Cerebellar nuclear complex (tissue), 1 donor: ENCODE measurements around the gene STK36.

ENCODE experiments used
- DNase-seq, 2 experiments: peaks; one replicate each; lab custom pipeline; 2025; lab: John Stamatoyannopoulos, UW

STK36 gene, protein sequence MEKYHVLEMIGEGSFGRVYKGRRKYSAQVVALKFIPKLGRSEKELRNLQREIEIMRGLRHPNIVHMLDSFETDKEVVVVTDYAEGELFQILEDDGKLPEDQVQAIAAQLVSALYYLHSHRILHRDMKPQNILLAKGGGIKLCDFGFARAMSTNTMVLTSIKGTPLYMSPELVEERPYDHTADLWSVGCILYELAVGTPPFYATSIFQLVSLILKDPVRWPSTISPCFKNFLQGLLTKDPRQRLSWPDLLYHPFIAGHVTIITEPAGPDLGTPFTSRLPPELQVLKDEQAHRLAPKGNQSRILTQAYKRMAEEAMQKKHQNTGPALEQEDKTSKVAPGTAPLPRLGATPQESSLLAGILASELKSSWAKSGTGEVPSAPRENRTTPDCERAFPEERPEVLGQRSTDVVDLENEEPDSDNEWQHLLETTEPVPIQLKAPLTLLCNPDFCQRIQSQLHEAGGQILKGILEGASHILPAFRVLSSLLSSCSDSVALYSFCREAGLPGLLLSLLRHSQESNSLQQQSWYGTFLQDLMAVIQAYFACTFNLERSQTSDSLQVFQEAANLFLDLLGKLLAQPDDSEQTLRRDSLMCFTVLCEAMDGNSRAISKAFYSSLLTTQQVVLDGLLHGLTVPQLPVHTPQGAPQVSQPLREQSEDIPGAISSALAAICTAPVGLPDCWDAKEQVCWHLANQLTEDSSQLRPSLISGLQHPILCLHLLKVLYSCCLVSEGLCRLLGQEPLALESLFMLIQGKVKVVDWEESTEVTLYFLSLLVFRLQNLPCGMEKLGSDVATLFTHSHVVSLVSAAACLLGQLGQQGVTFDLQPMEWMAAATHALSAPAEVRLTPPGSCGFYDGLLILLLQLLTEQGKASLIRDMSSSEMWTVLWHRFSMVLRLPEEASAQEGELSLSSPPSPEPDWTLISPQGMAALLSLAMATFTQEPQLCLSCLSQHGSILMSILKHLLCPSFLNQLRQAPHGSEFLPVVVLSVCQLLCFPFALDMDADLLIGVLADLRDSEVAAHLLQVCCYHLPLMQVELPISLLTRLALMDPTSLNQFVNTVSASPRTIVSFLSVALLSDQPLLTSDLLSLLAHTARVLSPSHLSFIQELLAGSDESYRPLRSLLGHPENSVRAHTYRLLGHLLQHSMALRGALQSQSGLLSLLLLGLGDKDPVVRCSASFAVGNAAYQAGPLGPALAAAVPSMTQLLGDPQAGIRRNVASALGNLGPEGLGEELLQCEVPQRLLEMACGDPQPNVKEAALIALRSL (N-terminal part only)

DNA sequence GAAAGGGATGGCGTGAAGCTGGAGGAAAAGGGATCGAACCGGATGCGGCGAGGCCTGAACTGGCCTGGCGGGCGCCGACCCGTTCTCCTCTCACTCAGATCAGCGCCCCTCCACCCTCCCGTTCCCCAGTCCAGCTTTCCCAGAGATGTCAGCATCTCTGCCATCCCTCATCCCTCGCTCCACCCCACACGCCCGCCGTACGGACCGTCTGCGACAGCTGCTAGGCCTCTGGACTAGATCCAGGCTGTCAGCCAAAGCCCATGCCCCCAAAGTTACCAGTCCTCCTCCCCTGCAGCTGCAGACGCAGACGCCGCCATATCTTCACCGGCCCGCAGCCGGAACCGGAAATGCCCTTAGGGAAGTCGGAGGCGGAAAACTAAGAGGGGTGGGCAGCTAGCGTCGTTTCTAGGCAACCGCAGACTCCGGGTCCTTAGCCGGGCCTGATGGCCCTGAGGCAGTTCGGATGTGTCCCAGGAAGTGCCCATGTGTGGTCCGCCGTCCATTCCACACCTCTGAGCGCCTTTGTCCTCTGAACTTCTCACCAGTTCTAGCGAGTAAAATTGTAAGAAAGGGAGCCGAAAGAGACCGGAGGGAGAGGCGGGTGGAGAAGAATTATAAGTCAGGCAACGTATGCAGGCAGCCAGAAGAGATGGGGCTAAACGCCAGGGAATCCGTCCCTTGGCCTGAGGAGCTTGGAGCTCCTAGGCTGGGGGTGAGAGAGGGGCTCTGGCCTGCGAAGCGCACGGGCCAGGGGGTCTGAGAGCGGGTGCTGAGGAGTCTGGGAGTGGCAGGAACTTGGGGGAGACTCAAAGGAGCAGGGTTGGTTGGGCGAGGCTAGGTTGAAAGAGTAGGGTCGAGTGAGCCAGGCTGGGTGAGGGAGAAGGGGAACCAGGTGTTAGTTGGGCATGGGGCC lies at the start of gene STK36, which contains the start of gene RNF25:
Gene STK36, plus strand, starts transcription at position 433 of the 913 bp plus-strand sequence. CDS start 744 bp downstream, outside the sequence.
Gene RNF25, minus strand, starts transcription at position 349 of the 913 bp plus-strand sequence. Its CDS starts 32 bp downstream, at position 317.
- peak; percentile 10 to 80 for DNase-seq

DNA sequence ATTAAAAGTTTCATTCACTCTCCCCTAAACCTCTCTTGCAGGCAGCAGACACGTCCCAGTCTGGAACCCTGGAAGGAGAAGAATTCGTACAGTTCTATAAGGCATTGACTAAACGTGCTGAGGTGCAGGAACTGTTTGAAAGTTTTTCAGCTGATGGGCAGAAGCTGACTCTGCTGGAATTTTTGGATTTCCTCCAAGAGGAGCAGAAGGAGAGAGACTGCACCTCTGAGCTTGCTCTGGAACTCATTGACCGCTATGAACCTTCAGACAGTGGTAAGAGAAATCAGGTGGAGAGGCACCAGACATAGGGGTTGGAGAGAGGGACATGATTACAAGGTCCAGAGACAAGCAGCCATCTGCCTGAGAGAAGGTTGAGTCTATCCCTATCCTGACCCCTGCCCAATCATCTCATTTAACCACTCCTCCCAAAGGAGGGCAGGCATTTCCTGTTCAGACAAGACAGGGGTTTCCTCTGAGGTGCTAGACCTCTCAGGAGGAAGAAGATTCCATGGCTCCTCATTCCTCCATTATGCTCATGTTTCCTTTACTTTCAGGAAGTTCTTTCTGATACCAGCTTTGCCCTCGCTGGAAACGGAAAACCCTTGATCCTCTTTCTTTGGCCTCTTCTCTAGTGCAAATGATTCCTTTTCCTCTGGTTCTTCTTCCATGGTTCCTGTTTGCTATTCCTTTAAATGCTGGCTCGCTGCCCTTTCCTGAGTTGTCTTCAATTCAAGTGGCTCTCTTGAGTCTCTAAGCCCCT lies 49.1 kb upstream of the STK36 start:
- DNase-seq, result no peak

DNA sequence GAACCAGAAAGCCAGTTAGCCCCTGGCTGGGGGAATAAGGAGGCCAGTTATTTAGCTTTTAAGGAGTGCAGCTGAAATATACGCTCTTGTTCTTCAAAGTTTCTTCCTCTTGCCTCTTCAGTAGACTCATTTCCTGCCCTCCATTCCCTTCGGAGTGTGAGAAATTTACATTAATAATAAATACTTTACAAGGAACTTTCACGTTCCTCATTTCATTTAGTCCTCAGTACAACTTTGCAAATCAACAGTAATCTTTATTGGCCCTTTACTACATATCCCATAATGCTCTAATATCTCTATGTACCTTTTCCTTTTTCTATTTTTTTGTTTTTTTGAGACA lies 48.5 kb upstream of the STK36 start:
- DNase-seq, result no peak

DNA sequence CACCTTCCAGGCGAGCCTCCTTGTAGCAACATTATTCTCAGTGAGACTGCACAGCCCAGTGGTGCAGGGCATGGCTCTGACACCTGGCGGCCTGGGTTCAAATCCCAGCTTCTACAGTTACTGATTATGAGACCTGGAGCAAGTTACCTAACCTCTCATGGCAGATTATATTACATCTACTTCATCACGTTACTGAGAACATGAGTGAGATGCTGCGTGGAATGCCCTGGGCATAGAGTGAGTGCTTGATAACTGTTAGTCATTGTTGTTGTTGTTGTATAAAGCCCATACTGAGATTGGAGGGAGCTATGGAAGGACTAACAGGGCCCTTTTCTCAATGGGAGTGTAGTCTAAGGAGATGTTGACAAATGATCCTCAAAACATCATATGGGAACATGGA lies 45.5 kb upstream of the STK36 start:
- DNase-seq, result no peak

DNA sequence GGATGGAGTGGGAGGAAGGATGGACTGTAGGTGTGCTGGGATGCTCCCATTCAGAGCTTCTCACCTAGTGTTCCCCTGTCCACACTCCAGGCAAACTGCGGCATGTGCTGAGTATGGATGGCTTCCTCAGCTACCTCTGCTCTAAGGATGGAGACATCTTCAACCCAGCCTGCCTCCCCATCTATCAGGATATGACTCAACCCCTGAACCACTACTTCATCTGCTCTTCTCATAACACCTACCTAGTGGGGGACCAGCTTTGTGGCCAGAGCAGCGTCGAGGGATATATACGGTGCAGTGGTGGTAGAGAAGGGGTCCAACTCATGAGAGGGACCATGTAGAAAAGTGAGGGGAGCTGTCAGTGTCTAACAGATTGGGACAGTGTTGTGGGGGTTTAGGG lies 43.9 kb upstream of the STK36 start:
- DNase-seq, result no peak

DNA sequence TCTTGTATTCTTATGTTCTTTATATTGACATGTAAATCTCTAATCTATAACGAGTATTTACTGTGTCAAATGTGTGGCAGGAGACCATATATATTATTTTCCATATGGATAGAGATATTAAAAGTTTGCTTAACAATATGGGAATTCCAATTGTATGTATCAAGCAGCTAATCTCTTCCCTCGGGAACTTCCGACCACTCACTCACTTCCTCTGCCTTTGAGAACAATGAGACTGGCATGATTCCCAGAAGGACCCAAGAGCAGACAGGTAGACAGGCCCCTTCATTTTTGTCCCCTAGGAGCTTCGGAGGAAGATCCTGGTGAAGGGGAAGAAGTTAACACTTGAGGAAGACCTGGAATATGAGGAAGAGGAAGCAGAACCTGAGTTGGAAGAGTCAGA lies 40.0 kb upstream of the STK36 start:
- no peak for DNase-seq

DNA sequence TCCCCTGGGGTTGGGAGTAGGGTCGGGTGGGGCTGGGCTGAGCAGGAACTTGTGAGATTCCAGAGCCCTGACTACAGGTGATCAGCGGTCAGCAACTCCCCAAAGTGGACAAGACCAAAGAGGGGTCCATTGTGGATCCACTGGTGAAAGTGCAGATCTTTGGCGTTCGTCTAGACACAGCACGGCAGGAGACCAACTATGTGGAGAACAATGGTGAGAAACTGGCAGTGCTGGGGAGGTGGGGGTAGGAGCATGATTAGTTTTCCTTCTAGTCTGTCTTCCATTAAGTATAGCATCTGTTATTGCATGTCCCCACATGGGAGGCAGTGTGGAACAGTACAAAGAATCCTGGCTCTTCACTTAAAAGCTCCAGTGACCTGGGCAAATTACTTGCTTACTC lies 36.2 kb upstream of the STK36 start:
- DNase-seq, result no peak

DNA sequence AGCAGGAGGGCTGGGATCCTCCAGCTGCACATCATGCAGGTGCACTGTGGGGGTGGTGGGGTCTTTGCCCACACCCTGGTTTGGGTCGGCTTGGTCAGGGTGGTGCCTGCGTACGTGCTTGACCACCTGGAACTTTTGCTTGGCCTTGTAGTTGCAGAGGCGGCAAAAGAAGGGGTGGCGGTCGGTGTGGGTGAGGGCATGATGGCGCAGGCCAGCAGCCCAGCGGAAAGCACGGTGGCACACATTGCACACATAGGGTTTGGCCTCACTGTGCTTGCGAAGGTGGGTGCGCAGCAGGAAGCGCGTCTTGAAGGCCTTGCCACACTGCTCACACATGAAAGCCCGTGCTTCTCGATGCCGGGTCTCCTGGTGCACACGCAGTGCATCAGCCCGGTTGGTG lies 33.5 kb upstream of the STK36 start:
- DNase-seq, result no peak

DNA sequence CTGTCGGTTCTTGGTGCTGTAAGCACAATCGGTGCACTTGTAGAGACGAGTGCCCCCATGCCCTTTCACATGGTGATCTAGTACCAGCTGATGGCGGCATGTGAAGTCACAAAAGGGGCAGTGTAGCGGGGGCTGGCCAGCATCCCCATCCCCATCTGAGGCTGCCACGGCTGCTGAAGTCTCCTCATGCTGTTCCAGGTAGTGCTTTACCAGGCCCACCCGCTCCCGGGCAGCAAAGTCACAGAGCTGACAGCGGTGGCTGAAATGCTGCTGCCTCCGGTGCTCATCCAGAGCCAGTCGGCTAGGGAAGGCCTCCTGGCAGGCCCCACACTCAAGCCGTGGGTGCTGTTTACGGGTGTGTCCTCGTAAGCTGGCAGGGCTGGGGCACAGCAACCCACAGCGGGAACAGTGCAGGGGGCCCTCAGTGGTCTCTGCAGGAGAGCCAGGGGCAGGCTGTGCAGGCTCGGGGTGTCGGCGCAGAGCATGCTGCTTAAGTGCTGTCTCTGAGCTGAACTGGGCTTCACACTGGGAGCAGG lies 29.7 kb upstream of the STK36 start:
- DNase-seq, result no peak

DNA sequence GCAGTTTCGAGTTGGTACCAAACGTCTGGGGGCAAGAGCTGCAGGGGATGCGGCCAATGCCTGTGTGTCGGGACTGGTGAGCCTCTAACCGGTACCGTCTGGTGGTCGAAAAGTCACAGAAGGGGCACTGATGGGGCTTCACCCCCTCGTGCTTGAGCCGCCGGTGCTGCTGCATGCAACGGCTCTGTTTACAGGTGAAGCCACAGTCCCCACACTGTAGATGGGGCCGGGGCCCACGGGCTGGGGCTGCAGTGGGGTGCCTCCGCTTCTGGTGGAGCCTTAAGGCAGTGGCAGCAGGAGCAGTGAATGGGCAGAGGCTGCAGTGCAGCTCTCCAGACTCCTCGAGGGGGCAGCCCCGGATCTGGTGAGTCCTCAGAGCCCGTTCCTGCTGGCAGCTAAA lies 29.1 kb upstream of the STK36 start:
- DNase-seq, result no peak

DNA sequence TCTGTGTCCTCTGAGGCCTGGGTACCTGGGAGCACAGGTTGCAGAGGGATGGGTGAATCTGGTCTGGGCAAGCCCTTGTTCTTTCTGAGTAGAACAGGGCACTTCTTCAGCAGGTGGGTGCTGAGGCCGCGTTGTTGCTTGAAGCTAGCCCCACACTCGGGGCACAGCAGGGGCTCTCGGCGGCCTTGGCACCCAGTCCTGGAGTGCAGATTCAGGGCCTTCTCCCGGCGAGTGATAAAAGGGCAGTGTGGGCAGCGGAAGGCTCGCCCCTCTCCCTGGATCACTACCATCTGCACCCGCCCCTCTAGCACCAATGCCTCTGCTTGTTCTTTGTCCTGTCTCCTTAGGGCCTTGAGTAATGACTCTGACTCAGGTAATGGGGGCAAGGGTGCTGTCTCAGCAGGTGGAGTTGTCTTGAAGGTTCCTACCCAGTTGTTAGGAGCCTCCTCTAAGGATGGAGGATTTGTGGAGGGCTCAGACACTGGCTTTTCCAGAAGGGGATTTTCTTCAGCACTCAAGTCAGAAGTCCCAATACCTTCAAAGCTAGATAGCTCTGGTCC lies 28.1 kb upstream of the STK36 start:
- DNase-seq, result no peak

DNA sequence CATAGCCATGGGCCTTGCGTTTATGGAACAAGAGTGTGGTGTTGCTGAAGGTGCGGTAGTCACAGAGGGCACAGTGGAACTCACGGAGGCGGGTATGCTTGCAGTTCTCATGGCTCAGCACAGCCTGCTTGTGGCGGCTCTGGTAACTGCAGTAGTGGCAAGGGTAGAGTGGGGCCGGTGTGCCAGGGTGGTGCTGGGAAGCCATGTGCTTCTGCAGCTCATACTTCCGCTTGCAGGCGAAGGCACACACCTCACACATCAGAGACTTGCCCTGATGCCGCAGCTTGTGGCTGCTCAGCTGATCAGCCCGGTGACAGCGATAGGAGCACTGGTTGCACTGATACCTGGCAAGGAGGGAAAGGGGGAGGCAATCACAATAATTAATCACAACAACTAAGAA lies 27.2 kb upstream of the STK36 start:
- DNase-seq, result no peak

DNA sequence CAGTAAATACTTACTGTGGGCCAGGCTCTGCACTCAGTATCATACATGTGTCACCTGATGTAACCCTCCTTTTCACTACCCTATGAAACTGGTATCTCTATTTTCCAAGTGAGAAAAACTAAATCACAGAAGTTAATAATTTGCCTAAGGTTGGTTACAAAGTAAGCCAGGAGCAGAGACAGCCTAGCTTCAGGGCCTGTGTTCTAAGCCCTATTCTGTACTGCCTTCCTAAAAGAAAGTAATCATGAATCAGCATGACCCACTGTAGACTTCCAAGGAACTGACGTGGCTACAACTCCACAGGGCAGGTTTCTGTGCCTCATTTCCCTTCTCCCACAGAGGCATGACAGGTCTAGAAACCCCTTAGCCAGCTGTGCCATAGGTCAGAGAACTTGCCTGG lies 26.8 kb upstream of the STK36 start:
- DNase-seq, result no peak

DNA sequence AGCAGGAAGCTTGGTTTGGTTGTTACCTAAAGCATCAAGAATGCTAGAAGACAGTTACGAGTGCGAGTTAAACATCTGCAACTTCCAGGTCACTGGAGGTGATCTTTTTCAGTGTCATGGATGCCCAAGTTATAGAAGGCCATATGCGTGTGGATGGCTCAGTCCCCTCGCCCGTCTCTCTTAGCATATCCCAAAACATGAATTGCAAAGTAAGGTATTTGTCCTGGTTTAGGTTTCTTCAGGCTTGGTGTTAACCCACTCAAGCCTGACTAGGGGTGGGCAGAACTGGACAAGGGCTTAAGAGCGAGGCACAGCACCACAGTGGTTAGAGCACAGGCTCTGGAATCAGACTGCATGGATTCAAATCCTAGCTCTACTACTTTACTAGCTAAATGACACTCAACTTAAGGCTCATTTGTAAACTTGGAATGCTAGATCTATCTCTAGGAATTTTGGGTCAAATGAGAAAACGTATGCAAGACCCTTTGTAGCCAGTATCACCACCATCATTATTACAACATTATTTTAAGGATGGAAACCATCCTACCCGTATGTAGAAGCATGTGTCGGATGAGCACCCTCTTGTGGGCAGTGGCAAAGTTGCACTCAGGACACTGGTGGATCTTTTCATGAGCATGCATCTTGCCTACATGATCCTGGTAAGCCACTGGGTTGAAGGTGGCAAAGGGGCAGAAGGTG lies 23.6 kb upstream of the STK36 start:
- no peak for DNase-seq

DNA sequence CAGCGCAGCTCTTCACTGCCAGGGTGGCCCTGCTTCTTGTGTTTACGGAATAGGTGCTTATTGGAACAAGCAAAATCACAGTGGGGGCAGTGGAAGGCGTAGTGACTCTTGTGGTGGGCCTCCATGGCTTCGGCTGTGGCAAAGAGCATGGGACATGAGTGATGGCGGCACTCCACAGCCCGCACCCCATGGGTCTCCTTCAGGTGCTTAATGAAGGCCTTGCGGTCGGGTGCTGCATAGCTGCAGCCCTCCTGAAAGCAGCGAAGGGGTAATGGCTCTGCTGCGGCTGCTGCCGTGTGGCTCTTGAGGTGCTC lies 23.1 kb upstream of the STK36 start:
- no peak for DNase-seq

DNA sequence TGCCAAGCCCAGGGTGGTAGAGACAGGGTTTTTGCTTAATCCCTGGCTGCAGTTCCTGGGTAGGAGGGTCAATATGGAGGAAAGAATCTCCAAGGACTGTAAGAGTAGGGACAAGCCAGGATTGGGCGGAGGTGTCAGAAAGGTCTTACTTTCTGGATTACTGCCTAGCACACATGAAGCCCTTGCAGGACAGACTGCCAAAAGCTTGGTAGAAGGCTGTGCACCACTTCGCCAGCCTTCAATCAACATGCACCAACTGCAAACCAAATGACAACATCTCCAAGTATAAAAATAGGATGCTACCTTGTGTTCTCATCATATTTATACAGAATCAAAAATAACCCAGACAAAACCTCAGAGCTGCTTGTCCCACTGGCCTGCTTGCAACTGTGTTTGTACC lies 16.1 kb upstream of the STK36 start:
- no peak for DNase-seq

DNA sequence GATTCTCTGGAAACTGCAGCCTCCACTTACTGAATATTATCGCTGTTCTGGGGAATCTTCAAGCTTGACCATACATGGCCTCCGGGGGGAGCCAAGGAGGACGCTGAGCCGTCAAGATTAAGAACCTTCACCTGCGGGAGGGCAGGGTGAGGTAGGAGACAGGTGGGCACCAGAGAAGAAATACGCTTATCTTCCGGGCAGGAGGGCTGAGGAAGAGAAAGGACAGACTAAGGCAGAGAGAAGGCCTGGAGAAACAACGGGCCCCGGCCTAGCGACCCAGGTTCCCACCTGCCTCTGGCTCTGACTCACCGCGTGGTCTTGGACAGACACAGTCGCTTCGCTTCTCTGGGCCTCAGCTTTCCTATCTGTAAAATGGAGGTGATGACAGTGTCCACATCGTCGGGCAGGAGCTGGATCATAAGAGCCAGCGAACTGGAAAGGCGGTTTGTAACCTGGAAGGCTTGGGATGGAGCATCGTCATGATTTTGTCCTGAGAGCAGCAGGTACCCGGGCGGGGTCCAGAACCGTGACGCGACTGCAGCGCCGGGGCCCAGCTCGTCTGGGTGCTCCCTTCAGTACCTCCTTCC lies 13.1 kb upstream of the STK36 start:
- DNase-seq, result no peak

DNA sequence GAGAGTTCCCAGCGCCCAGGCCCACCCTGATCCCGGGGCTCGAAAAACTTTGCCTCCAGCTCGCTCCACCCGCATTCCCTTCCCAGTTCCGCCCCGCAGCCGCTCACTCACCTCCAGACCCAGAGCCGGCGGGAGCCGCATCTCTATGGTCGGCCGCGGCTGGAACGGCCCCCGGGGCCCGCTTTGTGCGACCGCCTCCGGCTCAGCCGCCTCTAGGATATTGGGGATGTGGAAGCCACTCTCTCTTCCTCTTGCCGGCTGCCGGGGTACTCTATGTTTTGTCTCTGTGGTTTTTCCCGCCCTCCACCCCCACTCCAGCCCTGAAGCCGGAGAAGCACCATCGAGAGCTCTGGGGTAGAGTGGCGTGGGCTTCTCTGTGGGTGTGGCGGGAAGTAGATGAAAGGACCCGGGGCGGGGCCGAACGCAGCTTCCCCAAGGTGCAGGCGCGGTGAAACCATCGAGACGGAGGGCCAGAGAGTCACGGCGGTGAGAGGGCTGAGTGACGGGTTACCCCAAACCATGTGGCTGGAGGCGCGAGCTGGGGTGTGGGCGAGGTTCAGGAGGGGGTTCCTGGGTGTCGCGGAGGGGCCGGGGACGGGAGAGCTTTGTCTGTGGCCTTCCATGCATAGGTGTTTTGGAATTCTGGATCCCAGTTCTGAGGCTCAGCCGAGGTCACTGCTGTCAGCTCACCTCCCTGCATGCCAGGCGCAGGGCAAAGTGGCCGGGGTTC lies 12.5 kb upstream of the STK36 start, which contains the start of the genes BCS1L and ZNF142:
Gene BCS1L, plus strand, starts transcription at position 426 of the 730 bp plus-strand sequence. CDS start 1,305 bp downstream, outside the sequence.
Gene ZNF142, minus strand, starts transcription at position 366 of the 730 bp plus-strand sequence. CDS start 3,194 bp downstream, outside the sequence.
- peak; percentile 70 to 90 for DNase-seq
